H9 (cell line): Measurements from ENCODE around the gene RADIL. TPM values are rescaled to one million over a fixed set of nuclear protein-coding genes. Genes with fewer than 3 reads are reported as not detected.

ENCODE experiments used
- DNase-seq: peaks from one replicate; pipeline ENCODE4 v3.0.0-alpha.2; 2017
- H2AFZ ChIP-seq: one replicate; pipeline ENCODE4 v1.6.1; 2013; ENCODE audit warnings: mild to moderate bottlenecking, low read length, control low read depth, moderate library complexity
- H2AK5ac ChIP-seq: 2 replicates; pipeline ENCODE4 v1.6.1; 2013; ENCODE audit warnings: low read length, control low read depth, mixed read lengths; ENCODE audit not compliant: insufficient read length
- H2BK120ac ChIP-seq: one replicate; pipeline ENCODE4 v1.6.1; 2013; ENCODE audit warnings: low read depth, mild to moderate bottlenecking, low read length, control low read depth, inconsistent platforms; ENCODE audit not compliant: poor library complexity, severe bottlenecking
- H2BK12ac ChIP-seq: 2 replicates; pipeline ENCODE4 v1.6.1; 2013; ENCODE audit warnings: low read length, control low read depth, mixed read lengths, low read depth; ENCODE audit not compliant: insufficient read length
- H2BK15ac ChIP-seq: 2 replicates; pipeline ENCODE4 v1.6.1; 2013; ENCODE audit warnings: low read depth, low read length, control low read depth
- H2BK20ac ChIP-seq: one replicate; pipeline ENCODE4 v1.6.1; 2013; ENCODE audit warnings: low read depth, mild to moderate bottlenecking, low read length, control low read depth, inconsistent platforms; ENCODE audit not compliant: poor library complexity, severe bottlenecking
- H2BK5ac ChIP-seq: 2 replicates; pipeline ENCODE4 v1.6.1; 2013; ENCODE audit warnings: low read length, control low read depth, mixed read lengths; ENCODE audit not compliant: insufficient read length
- H3K14ac ChIP-seq: 2 replicates; pipeline ENCODE4 v1.6.1; 2013; ENCODE audit warnings: low read length, control low read depth; ENCODE audit not compliant: insufficient read depth
- H3K18ac ChIP-seq: 2 replicates; pipeline ENCODE4 v1.6.1; 2013; ENCODE audit warnings: low read depth, mild to moderate bottlenecking, mixed read lengths, low read length, control low read depth; ENCODE audit not compliant: insufficient read length
- H3K23ac ChIP-seq: 2 replicates; pipeline ENCODE4 v1.6.1; 2013; ENCODE audit warnings: low read length, control low read depth, mixed read lengths, low read depth; ENCODE audit not compliant: insufficient read length
- H3K23me2 ChIP-seq: 2 replicates; pipeline ENCODE4 v1.6.1; 2013; ENCODE audit warnings: low read depth, mild to moderate bottlenecking, mixed read lengths, low read length, control low read depth; ENCODE audit not compliant: insufficient read length, poor library complexity, severe bottlenecking
- H3K27ac ChIP-seq: 2 replicates; pipeline ENCODE4 v1.5.1; 2013; ENCODE audit warnings: low read length, control low read depth, mixed read lengths, low read depth; ENCODE audit not compliant: insufficient read length
- H3K27me3 ChIP-seq: 2 replicates; pipeline ENCODE4 v1.6.1; 2013; ENCODE audit warnings: low read length, control low read depth, inconsistent platforms; ENCODE audit not compliant: insufficient read depth
- H3K4ac ChIP-seq: 2 replicates; pipeline ENCODE4 v1.6.1; 2013; ENCODE audit warnings: low read depth, mild to moderate bottlenecking, control low read depth, inconsistent platforms, low read length, moderate library complexity
- H3K4me1 ChIP-seq: 2 replicates; pipeline ENCODE4 v1.6.1; 2013; ENCODE audit warnings: low read length, control low read depth, inconsistent platforms; ENCODE audit not compliant: insufficient read depth
- H3K4me2 ChIP-seq: 2 replicates; pipeline ENCODE4 v1.6.1; 2013; ENCODE audit warnings: low read length, control low read depth, mixed read lengths; ENCODE audit not compliant: insufficient read length, insufficient read depth
- H3K56ac ChIP-seq: 2 replicates; pipeline ENCODE4 v1.6.1; 2013; ENCODE audit warnings: low read depth, mild to moderate bottlenecking, mixed read lengths, low read length, control low read depth; ENCODE audit not compliant: insufficient read length
- H3K79me1 ChIP-seq: 2 replicates; pipeline ENCODE4 v1.6.1; 2013; ENCODE audit warnings: low read depth, mild to moderate bottlenecking, moderate library complexity, low read length, control low read depth, inconsistent platforms; ENCODE audit not compliant: insufficient read depth, poor library complexity, severe bottlenecking
- H3K79me2 ChIP-seq: 2 replicates; pipeline ENCODE4 v1.6.1; 2013; ENCODE audit warnings: low read length, control low read depth, inconsistent platforms; ENCODE audit not compliant: insufficient read depth
- H3K9ac ChIP-seq: 2 replicates; pipeline ENCODE4 v1.6.1; 2013; ENCODE audit warnings: low read length, control low read depth, mixed read lengths; ENCODE audit not compliant: insufficient read length; ENCODE audit errors: extremely low read depth
- H3K9me3 ChIP-seq: one replicate; pipeline ENCODE4 v1.6.1; 2013; ENCODE audit warnings: low read depth, low read length, inconsistent platforms; ENCODE audit not compliant: control insufficient read depth
- H3T11ph ChIP-seq: one replicate; pipeline ENCODE4 v1.6.1; 2013; ENCODE audit warnings: mild to moderate bottlenecking, low read length, control low read depth, inconsistent platforms
- H4K20me1 ChIP-seq: one replicate; pipeline ENCODE4 v1.6.1; 2013; ENCODE audit not compliant: control insufficient read depth, insufficient read length, insufficient read depth
- H4K5ac ChIP-seq: 2 replicates; pipeline ENCODE4 v1.6.1; 2013; ENCODE audit warnings: low read depth, mild to moderate bottlenecking, mixed read lengths, low read length, control low read depth; ENCODE audit not compliant: insufficient read length
- H4K8ac ChIP-seq: replicated peaks from 2 replicates; pipeline ENCODE4 v1.6.1; 2013; ENCODE audit warnings: low read length, control low read depth, mixed read lengths, low read depth; ENCODE audit not compliant: insufficient read length
- H4K91ac ChIP-seq: 2 replicates; pipeline ENCODE4 v1.6.1; 2013; ENCODE audit warnings: low read depth, mild to moderate bottlenecking, moderate library complexity, mixed read lengths, low read length, control low read depth; ENCODE audit not compliant: insufficient read length
- H3K27ac Mint-ChIP-seq, 3 experiments: 2 replicates in 2 of 3; 3 replicates in 1 of 3; pipeline ENCODE4 v1.8.0; 2020 to 2021; ENCODE audit warnings: mixed read lengths in 3 of 3, mild to moderate bottlenecking in 1 of 3, moderate library complexity in 1 of 3
- H3K27me3 Mint-ChIP-seq: 2 replicates; pipeline ENCODE4 v1.8.0; 2021; ENCODE audit warnings: low read depth, mild to moderate bottlenecking, moderate library complexity, mixed read lengths
- H3K36me3 Mint-ChIP-seq, 3 experiments: 2 replicates in 2 of 3; 3 replicates in 1 of 3; pipeline ENCODE4 v1.8.0; 2020 to 2021; ENCODE audit warnings: low read depth in 3 of 3, mixed read lengths in 3 of 3; ENCODE audit not compliant: insufficient read depth in 1 of 3
- H3K4me1 Mint-ChIP-seq, 2 experiments: 2 replicates each; pipeline ENCODE4 v1.8.0; 2020; ENCODE audit warnings: mixed read lengths in 2 of 2
- H3K4me3 Mint-ChIP-seq, 2 experiments: 2 replicates in 1 of 2; 3 replicates in 1 of 2; pipeline ENCODE4 v1.8.0; 2020 to 2021; ENCODE audit warnings: mild to moderate bottlenecking in 2 of 2, mixed read lengths in 2 of 2, moderate library complexity in 1 of 2
- H3K9me3 Mint-ChIP-seq, 2 experiments: 2 replicates in 1 of 2; 3 replicates in 1 of 2; pipeline ENCODE4 v1.8.0; 2020; ENCODE audit warnings: mild to moderate bottlenecking in 2 of 2, mixed read lengths in 2 of 2, moderate library complexity in 1 of 2
- WGBS: extraction: QIAGEN DNeasy Blood & Tissue Kit; methylation state at CpG from one replicate; pipeline ENCODE4 v1.1.7; 2013; ENCODE audit warnings: missing lambda C conversion rate, low lambda C conversion rate, mixed read lengths; ENCODE audit not compliant: insufficient read length; ENCODE audit errors: extremely low coverage; 5-methylcytosine and 5-hydroxymethylcytosine counted together
- total RNA-seq: library from RNA; stranded (reverse); gene quantifications from 2 replicates; pipeline ENCODE4 v1.2.1, GENCODE V29; 2021
- TF ChIP-seq, protein P1 (sequence below): fragments of 200-600 bp; sonication (generic); conservative IDR thresholded peaks from 3 replicates; pipeline ENCODE4 v1.8.0; 2021; ENCODE audit warnings: antibody characterized with exemption, mild to moderate bottlenecking

The RADIL gene
- total RNA-seq, 1 experiment from 2014 or later, result 4.7 TPM

DNA sequence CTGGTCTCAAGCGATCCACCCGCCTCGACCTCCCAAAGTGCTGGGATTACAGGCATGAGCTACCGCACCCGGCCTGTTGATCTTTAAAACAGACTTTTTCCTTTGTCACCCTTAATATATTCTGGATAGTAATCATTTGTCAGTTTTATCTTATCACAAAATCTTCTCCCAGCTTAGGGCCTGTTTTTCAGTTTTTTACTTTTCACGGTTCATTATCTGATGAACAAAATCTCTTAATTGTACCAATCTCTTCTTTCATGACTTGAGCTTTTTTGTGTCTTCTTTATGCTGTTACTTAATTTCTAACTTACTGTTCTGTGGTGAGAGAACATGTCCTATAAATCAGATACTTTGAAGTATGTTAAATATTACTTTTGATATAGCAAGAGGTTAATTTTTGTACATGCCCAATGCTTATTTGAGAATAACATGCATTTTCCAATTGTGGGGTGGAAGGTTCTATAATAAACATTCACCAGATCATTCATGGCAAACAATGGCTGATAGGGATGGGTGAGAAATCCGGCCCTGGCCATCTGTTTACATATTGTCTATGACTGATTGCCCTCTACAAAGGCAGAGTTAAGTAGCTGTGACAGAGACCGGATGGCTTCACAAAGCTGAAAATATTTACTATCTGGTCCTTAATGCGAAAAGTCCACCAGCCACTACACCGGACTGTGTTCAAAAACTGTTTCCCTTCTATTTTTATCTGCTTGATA is 27.0 kb downstream of the RADIL start:
- H3K4me2 ChIP-seq, result no peak overlapping the region
- H2AK5ac ChIP-seq, result no peak overlapping the region
- H3K23ac ChIP-seq, result no peak overlapping the region
- no peaks in the 10 kb centered on the region for H3K79me1 ChIP-seq
- H2AFZ ChIP-seq, result no peak overlapping the region
- H2BK20ac ChIP-seq, result no peak overlapping the region
- H3K14ac ChIP-seq, result no peak overlapping the region
- H2BK15ac ChIP-seq, result no peak overlapping the region
- H4K5ac ChIP-seq, result no peak overlapping the region
- TF ChIP-seq, protein P1, sequence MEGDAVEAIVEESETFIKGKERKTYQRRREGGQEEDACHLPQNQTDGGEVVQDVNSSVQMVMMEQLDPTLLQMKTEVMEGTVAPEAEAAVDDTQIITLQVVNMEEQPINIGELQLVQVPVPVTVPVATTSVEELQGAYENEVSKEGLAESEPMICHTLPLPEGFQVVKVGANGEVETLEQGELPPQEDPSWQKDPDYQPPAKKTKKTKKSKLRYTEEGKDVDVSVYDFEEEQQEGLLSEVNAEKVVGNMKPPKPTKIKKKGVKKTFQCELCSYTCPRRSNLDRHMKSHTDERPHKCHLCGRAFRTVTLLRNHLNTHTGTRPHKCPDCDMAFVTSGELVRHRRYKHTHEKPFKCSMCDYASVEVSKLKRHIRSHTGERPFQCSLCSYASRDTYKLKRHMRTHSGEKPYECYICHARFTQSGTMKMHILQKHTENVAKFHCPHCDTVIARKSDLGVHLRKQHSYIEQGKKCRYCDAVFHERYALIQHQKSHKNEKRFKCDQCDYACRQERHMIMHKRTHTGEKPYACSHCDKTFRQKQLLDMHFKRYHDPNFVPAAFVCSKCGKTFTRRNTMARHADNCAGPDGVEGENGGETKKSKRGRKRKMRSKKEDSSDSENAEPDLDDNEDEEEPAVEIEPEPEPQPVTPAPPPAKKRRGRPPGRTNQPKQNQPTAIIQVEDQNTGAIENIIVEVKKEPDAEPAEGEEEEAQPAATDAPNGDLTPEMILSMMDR, result no peak
- H4K91ac ChIP-seq, result no peak overlapping the region
- H3K18ac ChIP-seq, result no peak overlapping the region
- no peak overlapping the region for H2BK5ac ChIP-seq
- Mint-ChIP-seq H3K27ac (no peak overlapping the region), H3K36me3 (peaks cover 0 to under 1% (median 0%) of the 10 kb centered on the region in 3 experiments; a peak in 1 of 7 replicates), H3K4me1 (no peaks in the 10 kb centered on the region), H3K4me3 (no peak overlapping the region), H3K9me3 (peaks cover 3 to 6% of the 10 kb centered on the region in 2 experiments; a peak in 3 of 5 replicates), H3K27me3 (peaks cover 2% of the 10 kb centered on the region; the same call in 1 of the 2 replicates)
- no peak overlapping the region for H2BK12ac ChIP-seq
- WGBS, result no CpG with 5 or more reads among the region's 10 CpGs
- no peaks in the 10 kb centered on the region for H3K23me2 ChIP-seq
- no peak overlapping the region for H2BK120ac ChIP-seq
- no peaks in the 10 kb centered on the region; the same call in 1 of the 2 replicates for H3K79me2 ChIP-seq
- no peaks in the 10 kb centered on the region for H3K27me3 ChIP-seq
- no peaks in the 10 kb centered on the region for H3K4me1 ChIP-seq
- DNase-seq, result no peak
- no peak overlapping the region for H3K27ac ChIP-seq
- H3K9ac ChIP-seq, result no peak overlapping the region
- H3K4ac ChIP-seq, result no peak overlapping the region
- H3T11ph ChIP-seq, result no peak overlapping the region
- H3K56ac ChIP-seq, result no peak overlapping the region
- no peaks in the 10 kb centered on the region for H3K9me3 ChIP-seq
- H4K20me1 ChIP-seq, result no peaks in the 10 kb centered on the region
- H4K8ac ChIP-seq, result no peak overlapping the region
